ENCODE measurements around the gene SH3D21.

- TF ChIP-seq, protein P1, sequence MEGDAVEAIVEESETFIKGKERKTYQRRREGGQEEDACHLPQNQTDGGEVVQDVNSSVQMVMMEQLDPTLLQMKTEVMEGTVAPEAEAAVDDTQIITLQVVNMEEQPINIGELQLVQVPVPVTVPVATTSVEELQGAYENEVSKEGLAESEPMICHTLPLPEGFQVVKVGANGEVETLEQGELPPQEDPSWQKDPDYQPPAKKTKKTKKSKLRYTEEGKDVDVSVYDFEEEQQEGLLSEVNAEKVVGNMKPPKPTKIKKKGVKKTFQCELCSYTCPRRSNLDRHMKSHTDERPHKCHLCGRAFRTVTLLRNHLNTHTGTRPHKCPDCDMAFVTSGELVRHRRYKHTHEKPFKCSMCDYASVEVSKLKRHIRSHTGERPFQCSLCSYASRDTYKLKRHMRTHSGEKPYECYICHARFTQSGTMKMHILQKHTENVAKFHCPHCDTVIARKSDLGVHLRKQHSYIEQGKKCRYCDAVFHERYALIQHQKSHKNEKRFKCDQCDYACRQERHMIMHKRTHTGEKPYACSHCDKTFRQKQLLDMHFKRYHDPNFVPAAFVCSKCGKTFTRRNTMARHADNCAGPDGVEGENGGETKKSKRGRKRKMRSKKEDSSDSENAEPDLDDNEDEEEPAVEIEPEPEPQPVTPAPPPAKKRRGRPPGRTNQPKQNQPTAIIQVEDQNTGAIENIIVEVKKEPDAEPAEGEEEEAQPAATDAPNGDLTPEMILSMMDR (IDR thresholded peaks at IDR 0.05) = no peak
- no peak for TF ChIP-seq ZFX (IDR thresholded peaks at IDR 0.05; ENCODE audit: borderline replicate concordance)
These were observed 44.6 kb downstream of the SH3D21 start for GRCh38 chr1:36350659-36351226.

Data from 22Rv1 (cell line).